HG03354 (cell line): ENCODE measurements around the gene MPZL1.

ENCODE experiments used
- ATAC-seq: cut with Tn5 transposase; IDR thresholded peaks from one replicate; pipeline ENCODE4 v1.9.1; 2021; ENCODE audit warnings: mild to moderate bottlenecking; ENCODE audit not compliant: unreplicated experiment, poor library complexity, severe bottlenecking

Gene MPZL1

DNA sequence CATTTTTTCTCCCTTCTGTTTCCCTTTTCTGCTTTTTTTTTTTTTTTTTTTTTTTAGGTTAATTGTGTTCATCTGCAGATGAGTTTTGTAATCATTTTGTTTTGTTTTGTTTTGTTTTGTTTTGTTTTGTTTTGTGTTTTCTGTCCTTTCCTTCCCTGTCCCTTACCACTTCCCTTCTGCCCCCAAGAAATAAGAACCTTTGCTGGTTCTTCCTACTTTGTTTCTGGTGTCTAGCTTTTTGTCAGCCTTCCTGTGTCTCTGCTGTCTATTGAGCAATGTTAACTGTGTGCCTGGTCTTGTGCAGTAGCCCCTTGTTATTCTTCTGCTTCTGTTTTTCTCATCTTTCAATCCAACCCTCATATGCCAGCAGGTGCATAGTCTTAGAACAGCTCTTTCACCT is 46.0 kb downstream of the MPZL1 start:
- no peak for ATAC-seq

DNA sequence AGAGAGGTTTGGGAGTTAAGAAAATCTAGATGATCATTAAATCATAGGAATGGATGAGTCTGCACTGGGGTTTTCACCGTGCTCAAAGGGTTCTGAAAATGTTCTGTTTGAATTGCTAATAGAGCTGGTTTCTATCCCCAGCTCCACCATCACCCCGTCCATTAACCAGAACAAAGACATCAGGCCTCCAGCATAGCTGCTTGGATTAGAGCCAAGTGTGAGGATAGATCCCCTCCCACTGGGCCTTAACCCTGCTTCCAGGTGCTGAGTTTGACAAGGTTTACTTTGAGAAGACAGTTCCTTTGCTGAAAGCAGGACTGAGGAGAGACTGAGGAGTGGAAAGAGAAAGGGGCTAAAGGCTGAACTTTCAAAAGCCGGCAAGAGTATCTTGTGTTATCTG is 48.3 kb downstream of the MPZL1 start:
- ATAC-seq: no peak

DNA sequence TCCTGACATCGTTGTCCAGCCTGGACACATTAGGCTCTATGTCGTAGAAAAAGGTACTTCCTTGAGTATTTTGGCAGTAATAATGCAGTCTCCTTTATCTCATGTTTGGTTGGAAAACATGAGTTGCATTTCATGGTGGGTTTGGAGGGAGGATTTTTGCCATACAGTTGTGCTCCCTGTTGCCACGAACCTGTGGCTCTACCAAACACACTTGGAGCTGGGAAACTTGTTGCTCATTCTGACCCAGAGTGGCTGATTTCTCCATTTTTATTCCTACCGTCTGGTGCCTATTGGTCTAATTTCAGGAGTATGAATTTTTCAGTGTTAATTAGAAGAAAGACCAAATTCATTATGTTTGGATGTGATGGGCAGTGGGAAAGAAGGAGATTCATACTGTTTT is 50.7 kb downstream of the MPZL1 start:
- ATAC-seq: no peak

DNA sequence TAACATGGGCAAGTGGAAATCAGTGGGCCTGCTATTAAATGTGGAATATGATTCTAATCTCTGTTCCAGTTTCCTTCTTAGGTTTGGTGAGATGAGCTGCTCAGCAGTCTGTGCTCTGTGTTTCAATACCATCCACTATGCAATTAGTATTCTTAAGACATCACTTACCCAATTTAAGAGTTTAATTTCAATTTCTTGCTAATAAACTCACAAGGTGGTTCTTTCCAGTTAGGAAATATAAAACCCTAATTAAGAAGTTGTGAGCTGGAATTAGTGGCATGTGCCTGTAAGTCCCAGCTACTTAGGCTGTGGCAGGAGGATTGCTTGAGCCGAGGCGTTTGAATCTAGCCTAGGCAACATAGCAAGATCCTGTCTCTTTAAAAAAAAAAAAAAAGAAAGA is 51.7 kb downstream of the MPZL1 start:
- no peak for ATAC-seq

- no peak for ATAC-seq
Measured at GRCh38 chr1:167774710-167775109, 52.9 kb downstream of the MPZL1 start.

- no peak for ATAC-seq
Measured at GRCh38 chr1:167775178-167775577, 53.4 kb downstream of the MPZL1 start.

DNA sequence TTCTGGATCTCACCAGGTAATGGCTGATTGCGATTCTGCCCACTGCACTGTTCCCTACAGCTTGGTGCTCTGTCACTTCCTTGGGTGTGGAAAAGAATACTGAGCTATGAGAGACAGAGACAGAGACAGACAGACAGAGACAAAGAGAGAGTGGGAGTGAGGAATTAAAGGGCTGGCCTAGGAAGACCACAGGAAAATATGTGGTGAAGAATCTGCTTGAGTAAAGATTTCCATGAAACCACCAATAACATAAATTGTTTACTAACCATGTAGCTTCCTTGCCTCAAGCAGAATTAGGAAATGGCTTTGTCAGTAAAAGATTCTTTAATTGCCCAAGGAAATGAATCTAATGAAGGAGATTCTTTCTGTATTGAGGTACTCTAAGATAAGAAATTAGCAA is 54.4 kb downstream of the MPZL1 start:
- ATAC-seq: no peak

GRCh38 chr1:167776616-167777268 is 55.0 kb downstream of the MPZL1 start:
- ATAC-seq: no peak

DNA sequence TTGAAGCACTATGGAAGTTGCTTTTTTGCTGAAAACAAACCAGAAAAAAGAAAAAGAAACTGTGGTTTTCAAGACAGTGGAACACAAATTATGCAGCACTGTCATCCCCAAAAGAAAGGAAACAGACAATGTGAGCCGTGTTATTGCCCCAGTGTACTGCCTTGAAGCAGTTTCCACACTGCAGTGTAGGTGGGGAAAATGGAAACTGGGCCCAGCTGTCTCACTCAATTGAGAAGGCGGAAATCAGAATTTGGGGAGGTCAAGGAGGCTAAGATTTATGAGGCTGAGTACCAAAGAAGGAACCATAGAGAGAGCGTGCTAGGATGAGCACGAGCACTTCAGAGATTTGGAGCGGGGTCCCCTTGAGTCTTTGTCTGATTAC is 55.5 kb downstream of the MPZL1 start:
- no peak for ATAC-seq

DNA sequence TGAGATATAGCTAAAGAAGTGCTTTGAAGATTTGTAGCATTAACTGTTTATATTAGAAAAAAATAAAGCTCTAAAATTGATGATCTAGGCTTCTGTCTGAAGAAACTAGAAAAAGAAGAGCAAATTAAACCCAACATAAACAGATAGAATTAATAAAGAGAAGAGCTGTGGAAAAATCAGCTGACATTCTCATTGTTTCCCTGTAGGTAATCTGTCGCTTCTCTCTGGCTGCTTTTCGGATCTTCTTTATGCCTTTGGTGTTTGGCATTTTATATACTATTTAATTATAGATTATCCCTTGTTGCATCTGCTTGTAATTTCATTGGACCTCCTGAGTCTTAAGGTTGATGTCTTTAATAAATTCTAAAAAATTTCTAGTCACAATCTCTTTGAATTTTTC is 59.8 kb downstream of the MPZL1 start:
- ATAC-seq: no peak

DNA sequence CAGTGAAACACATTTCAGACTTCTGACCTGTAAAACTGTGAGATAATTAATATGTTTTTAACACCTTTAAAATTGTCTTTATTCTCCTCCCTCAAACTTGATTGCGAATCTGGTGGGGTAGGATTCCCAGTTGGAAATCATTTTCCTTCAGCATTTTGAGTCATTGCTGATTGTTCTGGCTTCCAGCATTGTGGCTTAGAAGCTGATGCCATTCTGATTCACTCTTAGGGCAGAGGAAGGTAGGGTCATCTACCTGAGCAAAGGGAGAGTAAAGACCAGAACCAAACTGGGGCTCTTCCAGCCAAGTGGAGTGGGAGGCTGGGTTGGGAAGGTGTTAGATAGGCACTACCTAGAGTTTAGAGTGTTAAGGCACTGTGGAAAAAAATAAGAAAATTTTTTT is 61.2 kb downstream of the MPZL1 start:
- ATAC-seq: no peak

- no peak for ATAC-seq
Measured at GRCh38 chr1:167784876-167785550, 63.2 kb downstream of the MPZL1 start.

GRCh38 chr1:167786502-167786901 is 64.7 kb downstream of the MPZL1 start:
- no peak for ATAC-seq

GRCh38 chr1:167789501-167789900 is 67.7 kb downstream of the MPZL1 start:
- ATAC-seq: no peak

DNA sequence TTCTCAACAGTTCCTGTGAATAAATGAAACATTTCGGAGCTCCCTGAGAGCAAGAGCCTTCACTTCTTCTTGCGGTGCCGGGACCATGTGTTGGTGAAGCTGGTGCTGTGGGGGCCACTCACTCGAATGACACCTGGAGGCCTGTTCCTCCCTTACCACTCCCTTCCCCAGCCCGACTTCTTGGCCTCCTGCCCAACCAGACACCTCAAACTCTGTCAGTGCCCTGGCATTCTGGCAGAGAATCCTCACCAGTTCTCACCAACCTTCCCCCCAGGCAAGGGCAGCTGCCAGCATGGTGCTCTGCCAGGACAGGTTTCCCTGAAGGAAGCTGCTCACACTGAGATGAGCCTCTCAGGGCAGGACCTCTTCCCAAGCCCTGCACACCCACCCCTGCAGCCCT is 68.3 kb downstream of the MPZL1 start:
- ATAC-seq: no peak

- ATAC-seq: no peak
Measured at GRCh38 chr1:167791281-167792187, 69.8 kb downstream of the MPZL1 start.

DNA sequence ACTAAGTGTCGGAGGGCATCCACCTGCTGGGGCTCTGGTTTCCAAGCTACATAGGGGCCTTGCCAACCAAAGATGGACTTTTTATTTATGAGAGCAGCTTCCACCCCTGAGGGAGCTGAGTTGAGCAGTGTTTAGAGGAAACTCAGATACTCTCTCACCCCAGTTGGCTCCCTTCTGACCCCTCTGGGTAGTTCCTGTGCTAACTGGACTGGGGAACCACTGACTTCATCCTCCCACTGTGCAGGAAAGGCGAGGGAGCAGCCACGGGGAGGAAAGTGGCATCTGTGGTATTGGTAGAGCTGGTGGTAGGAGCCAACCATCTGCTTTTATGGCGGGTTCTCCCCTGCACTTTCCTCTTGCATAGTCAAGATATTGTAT is 70.4 kb downstream of the MPZL1 start:
- ATAC-seq: no peak

DNA sequence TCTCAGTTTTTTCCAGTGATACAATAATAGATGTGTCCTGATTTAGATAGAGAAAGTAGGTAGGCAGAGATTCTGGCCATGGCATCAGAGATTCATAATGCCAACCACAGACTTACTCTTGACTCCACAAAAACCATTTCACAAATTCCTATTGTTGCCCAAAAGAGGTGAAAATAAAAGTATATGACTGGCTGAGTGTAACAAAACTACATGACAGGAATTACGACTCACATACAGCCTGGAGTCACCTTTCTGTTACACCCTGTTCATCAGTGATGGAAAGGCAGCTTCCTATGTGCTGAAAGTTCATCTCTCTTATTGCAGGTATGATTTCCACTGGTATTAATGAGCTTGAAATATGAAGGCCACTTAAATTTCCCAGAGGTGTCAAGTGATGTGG is 72.3 kb downstream of the MPZL1 start:
- ATAC-seq: no peak

DNA sequence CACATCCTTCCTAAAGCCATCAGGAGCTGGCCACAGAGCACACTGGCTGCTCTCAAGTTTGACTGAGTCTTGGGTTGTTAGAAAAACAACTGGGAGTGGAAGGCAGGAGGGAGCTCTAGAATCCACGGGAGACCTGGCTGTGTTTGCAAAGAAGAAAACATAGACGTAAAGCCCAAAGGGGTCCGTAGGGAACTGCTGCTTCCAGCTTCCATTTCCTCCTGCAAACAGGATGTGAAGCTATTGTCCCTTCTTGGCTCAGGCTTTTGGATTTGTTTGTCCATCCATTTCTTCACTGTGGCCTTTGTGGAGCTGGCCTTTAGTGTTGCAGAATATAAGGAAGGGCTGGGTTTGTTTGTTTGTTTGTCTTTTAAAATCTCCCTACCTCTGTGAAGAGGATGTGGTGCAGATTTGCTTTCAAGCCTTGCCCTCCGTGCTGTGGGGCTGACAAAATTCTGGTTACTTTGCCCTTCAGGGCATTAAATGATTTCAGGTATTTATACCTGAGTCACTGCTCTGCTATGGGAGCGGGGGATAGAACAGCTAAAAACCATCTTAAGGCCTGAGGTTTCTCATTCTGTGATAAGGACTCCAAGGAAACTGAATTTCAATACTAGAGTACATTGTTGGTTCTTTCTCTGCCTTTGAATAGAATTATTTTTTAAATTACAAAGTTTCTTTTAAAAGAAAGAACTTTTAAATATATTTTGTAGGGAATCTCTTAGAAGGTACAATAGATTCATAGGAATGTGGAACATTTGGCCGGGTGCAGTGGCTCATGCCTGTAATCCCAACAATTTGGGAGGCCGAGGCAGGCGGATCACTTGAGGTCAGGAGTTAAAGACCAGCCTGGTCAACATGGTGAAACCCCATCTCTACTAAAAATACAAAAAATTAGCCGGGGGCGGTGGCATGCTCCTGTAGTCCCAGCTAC is 74.3 kb downstream of the MPZL1 start:
- no peak for ATAC-seq

GRCh38 chr1:167797015-167797414 is 75.2 kb downstream of the MPZL1 start:
- ATAC-seq: no peak
